ENCODE data around the gene DDX39B.
A peak's percentile ranks its signal among the peaks of the same experiment; 100 is the strongest.
"Not testable (repeated sequence)": the region's sequence is repeated elsewhere in the genome, so short reads cannot be mapped to it uniquely, and the experiment has no call there.

DDX39B gene

GRCh38 chr6:31521835-31522234 is 20.0 kb downstream of the DDX39B start:
- POLR2A ChIA-PET = no interaction called here
- TF ChIP-seq CTCF (IDR thresholded peaks at IDR 0.05; ENCODE audit: insufficient read depth, low read length, missing control alignments) = no peak

GRCh38 chr6:31513456-31514165 is 28.2 kb downstream of the DDX39B start:
- CTCF ChIA-PET = interaction anchor here (1.2 to 1.5 kb wide), 2 partner anchors 20 to 33 kb away, joined by 3 to 6 read pairs; partner anchors contain the start of gene ATP6V1G2
- no peak overlapping the region for H3K4me3 ChIP-seq (ENCODE audit: low read depth, low read length)
- no peak for TF ChIP-seq CTCF (IDR thresholded peaks at IDR 0.05; ENCODE audit: insufficient read depth, low read length, missing control alignments)
- POLR2A ChIA-PET = no interaction called here
- DNase-seq (ENCODE audit: low read depth, low spot score) = no peak

More at GRCh38 chr6:31521835-31522234, 20.0 kb downstream of the DDX39B start:
- no peak for DNase-seq (ENCODE audit: low read depth, low spot score)
- CTCF ChIA-PET = interaction anchor here (1.3 kb wide), 1 partner anchor 77 kb away, joined by 3 read pairs; no protein-coding TSS in a partner anchor
- H3K4me3 ChIP-seq (ENCODE audit: low read depth, low read length) = no peak overlapping the region

GRCh38 chr6:31510007-31510406 is 31.8 kb downstream of the DDX39B start:
- ChIA-PET CTCF (no interaction called here), POLR2A (no interaction called here)
- no peak for DNase-seq (ENCODE audit: low read depth, low spot score)

GRCh38 chr6:31509036-31509435 is 32.8 kb downstream of the DDX39B start:
- H3K4me3 ChIP-seq (ENCODE audit: low read depth, low read length); POLR2A ChIA-PET; DNase-seq (ENCODE audit: low read depth, low spot score); CTCF ChIA-PET: not testable (repeated sequence)

More at GRCh38 chr6:31510007-31510406, 31.8 kb downstream of the DDX39B start:
- no peak overlapping the region for H3K4me3 ChIP-seq (ENCODE audit: low read depth, low read length)
- TF ChIP-seq CTCF (IDR thresholded peaks at IDR 0.05; ENCODE audit: insufficient read depth, low read length, missing control alignments) = no peak

- POLR2A ChIA-PET = no interaction called here
- CTCF ChIA-PET = interaction anchor here (1.2 to 1.3 kb wide), 2 partner anchors 9 to 44 kb away, joined by 3 to 5 read pairs; partner anchors contain the start of gene ATP6V1G2
- no peak for TF ChIP-seq CTCF (IDR thresholded peaks at IDR 0.05; ENCODE audit: insufficient read depth, low read length, missing control alignments)
- H3K4me3 ChIP-seq (ENCODE audit: low read depth, low read length) = no peak overlapping the region
- DNase-seq (ENCODE audit: low read depth, low spot score) = no peak
Measured at GRCh38 chr6:31502586-31502985, 39.2 kb downstream of the DDX39B start.

- POLR2A ChIA-PET; CTCF ChIA-PET; DNase-seq (ENCODE audit: low read depth, low spot score); H3K4me3 ChIP-seq (ENCODE audit: low read depth, low read length): not testable (repeated sequence)
Measured at GRCh38 chr6:31499648-31500047, 42.2 kb downstream of the DDX39B start.

GRCh38 chr6:31498748-31499147 is 43.1 kb downstream of the DDX39B start:
- POLR2A ChIA-PET = interaction anchor here (1.2 kb wide), 1 partner anchor 47 kb away, joined by 3 read pairs; the partner anchor contains the start of gene ATP6V1G2

More at GRCh38 chr6:31498748-31499147, 43.1 kb downstream of the DDX39B start:
- TF ChIP-seq CTCF (IDR thresholded peaks at IDR 0.05; ENCODE audit: insufficient read depth, low read length, missing control alignments) = no peak
- CTCF ChIA-PET = interaction anchor here (1.5 to 3.0 kb wide), 2 partner anchors 48 to 100 kb away, joined by 4 to 19 read pairs; partner anchors contain the start of gene ATP6V1G2
- DNase-seq (ENCODE audit: low read depth, low spot score) = no peak
- H3K4me3 ChIP-seq (ENCODE audit: low read depth, low read length) = peak overlapping the region; percentile 43

Data from AG04449 (cell line).